Peyer's patch (tissue), 4 donors: Measurements from ENCODE around the gene ANKRD13D. TPM values are rescaled to one million over a fixed set of nuclear protein-coding genes. Genes with fewer than 3 reads are reported as not detected.

ENCODE experiments used
- DNase-seq, 3 donors: peaks; one replicate each; pipeline ENCODE4 v3.0.0-alpha.2; 2017 to 2019
- H3K27ac ChIP-seq, 4 donors: fragments of 200-600 bp; sonication (generic); one replicate each; pipeline ENCODE4 v1.5.1; 2016 to 2019
- H3K27me3 ChIP-seq, 2 donors: fragments of 200-600 bp; sonication (generic); one replicate each; pipeline ENCODE4 v1.5.1; 2019
- H3K36me3 ChIP-seq, 3 donors: fragments of 200-600 bp; sonication (generic); one replicate each; pipeline ENCODE4 v1.5.1; 2016 to 2019
- H3K4me1 ChIP-seq, 4 donors: fragments of 200-600 bp; sonication (generic); one replicate each; pipeline ENCODE4 v1.5.1; 2016 to 2019
- H3K4me3 ChIP-seq, 4 donors: fragments of 200-600 bp; sonication (generic); 1 replicate in 3 of 4; 2 replicates in 1 of 4; pipeline ENCODE4 v1.5.1; 2016 to 2019; ENCODE audit warnings: mild to moderate bottlenecking in 1 of 4
- H3K9me3 ChIP-seq, 4 donors: fragments of 200-600 bp; sonication (generic); one replicate each; pipeline ENCODE4 v1.5.1; 2016 to 2019; ENCODE audit warnings: mild to moderate bottlenecking in 1 of 4
- POLR2A ChIP-seq, 2 donors: fragments of 450-650 bp; IDR thresholded peaks; one replicate each; pipeline ENCODE4 v1.5.1; 2017; ENCODE audit warnings: antibody characterized with exemption in 2 of 2, mild to moderate bottlenecking in 2 of 2, moderate library complexity in 2 of 2
- total RNA-seq, 4 donors: library from RNA; depleted of rRNA; stranded (reverse); fragments of >200 nt; gene quantifications; one replicate each; pipeline ENCODE4 v1.1.0, GENCODE V29; 2016
- TF ChIP-seq, protein P1 (sequence below), 6 experiments: fragments of 450-650 bp in 4 of 6; fragments of 200-600 bp in 2 of 6; sonication (generic) in 1 of 6; IDR thresholded peaks; one replicate each; pipeline ENCODE4 v1.5.1; 2017 to 2019; ENCODE audit warnings: antibody characterized with exemption in 6 of 6, mild to moderate bottlenecking in 3 of 6, moderate library complexity in 1 of 6

The ANKRD13D gene
- total RNA-seq, 4 donors from 2014 or later, result 25.4 to 97.4 (median 41.5) TPM

DNA sequence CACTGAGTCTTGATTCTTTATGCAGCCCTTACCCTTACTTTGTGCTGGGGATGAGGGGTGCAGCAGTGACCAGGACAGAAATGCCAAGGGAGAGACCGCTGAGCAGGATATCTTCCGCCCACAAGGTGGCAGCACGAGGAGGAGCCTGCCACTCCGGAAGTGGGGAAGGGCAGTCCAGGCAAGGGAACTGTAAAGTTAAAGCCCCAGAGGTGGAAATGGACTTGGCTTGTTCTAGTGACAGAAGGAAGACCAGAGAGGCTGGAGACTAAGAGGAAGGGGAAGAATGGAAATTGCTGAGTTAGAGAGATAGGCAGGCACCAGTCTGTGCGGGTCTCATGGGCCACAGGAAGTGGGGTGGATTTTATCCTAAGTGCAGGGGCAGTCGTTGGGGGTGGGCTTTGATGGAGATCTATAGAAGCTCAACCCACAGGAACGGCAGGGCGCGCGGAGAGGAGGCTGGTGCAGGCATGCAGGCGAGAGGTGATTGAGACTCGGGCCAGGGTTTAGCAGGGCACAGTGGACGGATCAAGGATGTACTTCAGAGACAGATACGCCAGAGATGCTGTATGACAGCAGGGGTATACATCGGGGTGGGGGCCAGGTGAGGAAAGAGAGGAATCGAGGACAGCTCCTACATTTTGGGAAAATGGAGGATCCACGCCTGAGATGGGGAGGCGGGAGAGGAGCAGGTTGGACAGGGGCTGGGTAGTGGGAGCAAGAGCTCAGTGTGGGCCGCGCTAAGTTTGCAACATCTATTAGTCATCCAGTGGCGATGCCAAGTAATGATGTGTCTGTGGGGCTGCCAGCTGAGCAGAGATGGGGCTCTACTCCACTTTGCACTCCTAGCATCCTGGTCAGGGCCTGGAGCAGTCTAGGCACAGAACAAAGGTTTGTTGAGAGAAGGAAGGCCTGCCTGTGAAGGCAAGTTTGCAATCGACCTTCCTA, 26.1 kb upstream of the ANKRD13D start:
- Histone ChIP-seq H3K36me3 (no peaks in the 10 kb centered on the region), H3K27ac (peak overlapping the region in 3 of 4 donors; percentile 44 to 57 (median 55)), H3K4me1 (peaks cover 2 to 33% (median 21%) of the 10 kb centered on the region in 4 donors), H3K4me3 (no peak overlapping the region), H3K27me3 (no peaks in the 10 kb centered on the region), H3K9me3 (no peaks in the 10 kb centered on the region)
- peak in 1 of 2 donors; percentile 3 for TF ChIP-seq POLR2A (IDR thresholded peaks at IDR 0.05)
- TF ChIP-seq, protein P1, sequence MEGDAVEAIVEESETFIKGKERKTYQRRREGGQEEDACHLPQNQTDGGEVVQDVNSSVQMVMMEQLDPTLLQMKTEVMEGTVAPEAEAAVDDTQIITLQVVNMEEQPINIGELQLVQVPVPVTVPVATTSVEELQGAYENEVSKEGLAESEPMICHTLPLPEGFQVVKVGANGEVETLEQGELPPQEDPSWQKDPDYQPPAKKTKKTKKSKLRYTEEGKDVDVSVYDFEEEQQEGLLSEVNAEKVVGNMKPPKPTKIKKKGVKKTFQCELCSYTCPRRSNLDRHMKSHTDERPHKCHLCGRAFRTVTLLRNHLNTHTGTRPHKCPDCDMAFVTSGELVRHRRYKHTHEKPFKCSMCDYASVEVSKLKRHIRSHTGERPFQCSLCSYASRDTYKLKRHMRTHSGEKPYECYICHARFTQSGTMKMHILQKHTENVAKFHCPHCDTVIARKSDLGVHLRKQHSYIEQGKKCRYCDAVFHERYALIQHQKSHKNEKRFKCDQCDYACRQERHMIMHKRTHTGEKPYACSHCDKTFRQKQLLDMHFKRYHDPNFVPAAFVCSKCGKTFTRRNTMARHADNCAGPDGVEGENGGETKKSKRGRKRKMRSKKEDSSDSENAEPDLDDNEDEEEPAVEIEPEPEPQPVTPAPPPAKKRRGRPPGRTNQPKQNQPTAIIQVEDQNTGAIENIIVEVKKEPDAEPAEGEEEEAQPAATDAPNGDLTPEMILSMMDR (IDR thresholded peaks at IDR 0.05), result peak; percentile 76 to 91 (median 85)
- peak; percentile 84 to 93 (median 87) for DNase-seq

DNA sequence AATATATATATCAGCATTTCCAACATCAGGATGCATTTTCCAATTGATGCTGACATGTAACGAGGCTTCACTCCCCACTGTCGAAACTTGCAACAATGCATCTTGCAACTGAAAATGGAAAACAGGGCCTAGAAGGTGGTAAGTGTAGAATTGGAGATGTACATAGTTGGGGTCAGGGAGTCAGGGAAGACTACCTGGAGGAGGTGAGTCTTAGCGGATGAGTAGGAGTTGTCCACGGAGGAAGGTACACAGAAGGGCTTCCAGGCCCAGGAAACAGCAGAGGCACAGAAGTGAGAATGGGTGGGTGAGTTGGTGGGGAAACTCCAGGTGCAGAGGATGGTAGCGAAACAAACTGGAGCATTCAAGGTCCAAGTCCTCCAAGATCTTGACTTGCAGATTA, 24.8 kb upstream of the ANKRD13D start:
- TF ChIP-seq, protein P1 (IDR thresholded peaks at IDR 0.05), result no peak
- no peak for TF ChIP-seq POLR2A (IDR thresholded peaks at IDR 0.05)
- Histone ChIP-seq H3K9me3 (no peaks in the 10 kb centered on the region), H3K27me3 (no peaks in the 10 kb centered on the region), H3K4me3 (no peak overlapping the region), H3K36me3 (peaks cover 0 to 6% (median 0%) of the 10 kb centered on the region in 3 donors), H3K27ac (no peak overlapping the region), H3K4me1 (peaks cover 12 to 46% (median 33%) of the 10 kb centered on the region in 4 donors)
- DNase-seq, result no peak

GRCh38 chr11:67264877-67265632, 24.0 kb upstream of the ANKRD13D start:
- Histone ChIP-seq H3K9me3 (no peaks in the 10 kb centered on the region), H3K4me3 (no peak overlapping the region), H3K36me3 (peaks cover 0 to 6% (median 0%) of the 10 kb centered on the region in 3 donors), H3K4me1 (peaks cover 15 to 54% (median 41%) of the 10 kb centered on the region in 4 donors), H3K27me3 (no peaks in the 10 kb centered on the region), H3K27ac (no peak overlapping the region)
- DNase-seq, result peak in 2 of 3 donors; percentile 44 to 46
- TF ChIP-seq POLR2A (IDR thresholded peaks at IDR 0.05), result no peak
- TF ChIP-seq, protein P1 (IDR thresholded peaks at IDR 0.05), result no peak

DNA sequence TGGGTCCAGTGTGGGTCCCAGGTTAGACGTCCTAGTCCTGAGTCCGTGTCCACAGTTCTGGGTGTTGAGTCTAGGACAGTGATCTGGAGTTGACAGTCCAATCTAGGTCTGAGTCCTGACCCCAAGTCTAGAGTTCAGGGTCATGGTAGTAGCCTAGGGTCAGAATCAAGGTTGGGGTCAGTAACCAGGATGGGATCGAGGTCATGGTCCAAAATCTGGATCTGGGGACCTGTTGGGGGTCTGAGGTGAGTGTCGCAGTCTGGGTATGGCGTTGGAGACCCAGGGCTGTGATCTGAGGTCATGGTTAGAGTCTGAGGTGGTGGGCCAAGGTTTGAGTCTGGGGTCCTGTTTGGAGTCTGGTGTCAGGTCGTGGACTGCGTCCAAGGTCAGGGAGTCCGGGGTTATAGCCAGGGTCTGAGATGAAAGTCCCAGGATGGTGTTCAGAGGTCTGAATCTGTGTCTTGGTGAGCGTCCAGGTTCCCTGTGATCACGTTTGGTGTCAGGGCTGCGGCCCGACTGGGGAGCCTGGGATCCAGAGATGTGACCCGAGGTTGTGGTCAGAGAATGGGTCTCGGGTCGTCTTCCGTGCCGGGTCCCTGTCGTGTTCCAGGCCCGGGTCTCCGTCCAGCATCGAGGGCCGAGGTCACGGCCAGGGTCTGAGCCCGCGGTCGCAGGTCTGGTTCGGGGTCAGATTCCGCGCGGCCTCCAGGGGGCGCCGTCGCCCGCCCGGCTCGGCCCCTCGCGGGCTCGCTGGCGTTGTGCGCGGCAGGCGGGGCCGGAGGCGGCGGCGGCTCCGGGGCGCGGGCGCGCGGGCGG, 23.3 kb upstream of the ANKRD13D start:
- no peaks in the 10 kb centered on the region for H3K27me3 ChIP-seq
- H3K9me3 ChIP-seq, result no peaks in the 10 kb centered on the region
- H3K36me3 ChIP-seq, result peaks cover 0 to 6% (median 0%) of the 10 kb centered on the region in 3 donors
- peak overlapping the region; percentile 57 to 99 (median 63) for H3K27ac ChIP-seq
- H3K4me3 ChIP-seq, result peak overlapping the region in 2 of 4 donors; percentile 17 to 36
- peak; percentile 74 to 88 (median 87) for DNase-seq
- TF ChIP-seq POLR2A (IDR thresholded peaks at IDR 0.05), result no peak
- TF ChIP-seq, protein P1 (IDR thresholded peaks at IDR 0.05), result peak; percentile 70 to 96 (median 92)
- H3K4me1 ChIP-seq, result peaks cover 15 to 62% (median 47%) of the 10 kb centered on the region in 4 donors
